Astrocyte (in vitro differentiated cells and primary cell): ENCODE measurements around the gene SARDH.

Source experiments
- CTCF ChIP-seq: IDR thresholded peaks from 2 replicates; pipeline ENCODE4 v1.5.1; 2011; ENCODE audit warnings: low read depth, mild to moderate bottlenecking, inconsistent platforms, low read length, moderate library complexity; ENCODE audit not compliant: insufficient read depth
- EZH2 ChIP-seq: IDR thresholded peaks from 2 replicates; pipeline ENCODE4 v1.6.1; 2012; ENCODE audit warnings: mild to moderate bottlenecking, low read length, inconsistent platforms; ENCODE audit not compliant: insufficient read depth

DNA sequence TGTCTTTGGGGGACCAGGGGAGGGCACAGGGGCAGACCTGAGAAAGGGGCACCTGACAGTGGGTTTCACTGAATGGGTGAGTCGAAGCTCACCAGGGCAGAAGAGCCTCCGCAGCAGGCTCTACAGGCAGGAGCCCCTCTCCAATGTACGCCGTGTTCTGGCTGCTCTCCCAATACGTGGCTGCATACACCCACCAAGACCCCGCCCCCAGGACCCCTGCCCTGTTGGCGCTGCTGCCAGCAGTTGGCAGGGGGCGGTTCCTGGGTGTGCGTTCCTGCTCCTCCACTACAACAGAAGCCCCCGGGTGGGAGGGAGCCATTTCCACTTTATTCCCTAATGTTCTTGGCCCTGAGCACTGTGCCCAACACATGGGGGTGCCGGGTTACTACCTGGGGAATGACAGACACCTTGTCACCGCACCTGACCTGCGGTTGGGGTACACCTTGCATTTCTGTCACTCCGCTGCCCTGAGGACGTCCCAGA is 30.3 kb downstream of the SARDH start:
- TF ChIP-seq CTCF (no peak), EZH2 (no peak)
